Measurements from ENCODE around the gene FAM118B.

Gene FAM118B

DNA sequence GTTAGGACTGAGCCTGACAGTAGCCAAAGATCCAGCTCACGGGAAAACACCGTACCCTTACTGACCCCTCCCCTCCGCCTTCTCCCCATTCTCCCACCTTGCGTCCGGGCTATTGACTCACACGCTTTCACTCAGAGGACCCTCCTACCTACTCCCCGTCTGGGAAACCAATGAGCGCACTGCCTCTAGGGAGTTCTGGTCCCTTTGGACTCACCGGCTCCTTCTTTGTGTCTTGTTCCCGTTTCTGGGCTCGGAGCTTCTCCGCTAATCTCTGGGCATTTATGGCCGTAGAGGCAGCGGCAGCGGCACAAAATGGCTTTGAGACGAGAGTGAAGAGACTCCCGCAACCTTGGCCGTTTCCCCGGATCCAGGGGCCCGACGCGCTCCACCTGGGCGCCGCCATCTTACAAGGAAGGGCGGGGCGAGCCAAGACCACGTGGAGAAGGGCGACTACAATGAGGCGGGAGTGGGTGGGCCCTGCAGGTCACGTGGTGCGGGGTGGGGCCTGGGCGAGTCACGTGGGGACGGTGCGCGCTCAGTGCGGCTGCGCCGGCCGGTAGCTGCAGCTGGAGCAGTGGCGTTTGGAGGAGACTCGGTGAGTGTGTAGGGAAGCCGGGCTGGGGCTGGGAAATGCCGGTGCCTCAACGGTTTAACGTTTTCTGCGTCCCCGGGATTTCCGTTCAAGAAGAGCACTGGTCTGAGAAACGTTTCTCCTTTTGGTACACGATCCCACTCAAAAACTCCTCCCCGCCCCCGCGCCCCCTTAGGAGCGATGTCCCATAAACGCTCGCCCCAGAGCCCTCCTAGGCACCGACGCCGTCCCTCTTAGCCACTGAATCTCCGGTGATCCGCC, at the start of gene FAM118B, which contains the start of gene RPUSD4:
FAM118B (plus strand) TSS at position 547 of the 853 bp plus-strand sequence. CDS start 23,220 bp downstream, outside the sequence.
RPUSD4 (minus strand) TSS at position 415 of the 853 bp plus-strand sequence; CDS start at position 403, 12 bp downstream.
- peak within 1 kb of the TSS; percentile 73 to 97 for H3K9ac ChIP-seq (ENCODE audit: low read depth in 1 of 2, low read length in 2 of 2)
- H3K4me1 ChIP-seq (ENCODE audit: control insufficient read depth in 1 of 2, insufficient read depth in 2 of 2, low read length in 2 of 2) = peaks cover 28 to 34% of the 10 kb centered on the region in 2 donors
- no peaks in the 10 kb centered on the region for H3K9me3 ChIP-seq (ENCODE audit: control insufficient read depth in 1 of 2, low read length in 2 of 2)
- H3K27me3 ChIP-seq (ENCODE audit: control insufficient read depth in 1 of 2, insufficient read depth in 2 of 2, low read length in 2 of 2) = no peaks in the 10 kb centered on the region
- peaks cover 2 to 17% of the 10 kb centered on the region in 2 donors for H3K36me3 ChIP-seq (ENCODE audit: control insufficient read depth in 1 of 2, insufficient read depth in 2 of 2, low read length in 2 of 2)
- peak within 1 kb of the TSS; percentile 94 to 98 for H3K4me3 ChIP-seq (ENCODE audit: low read depth in 1 of 2, low read length in 2 of 2)
- no peak within 1 kb of the TSS for H3K27ac ChIP-seq (ENCODE audit: low read depth, low read length)

DNA sequence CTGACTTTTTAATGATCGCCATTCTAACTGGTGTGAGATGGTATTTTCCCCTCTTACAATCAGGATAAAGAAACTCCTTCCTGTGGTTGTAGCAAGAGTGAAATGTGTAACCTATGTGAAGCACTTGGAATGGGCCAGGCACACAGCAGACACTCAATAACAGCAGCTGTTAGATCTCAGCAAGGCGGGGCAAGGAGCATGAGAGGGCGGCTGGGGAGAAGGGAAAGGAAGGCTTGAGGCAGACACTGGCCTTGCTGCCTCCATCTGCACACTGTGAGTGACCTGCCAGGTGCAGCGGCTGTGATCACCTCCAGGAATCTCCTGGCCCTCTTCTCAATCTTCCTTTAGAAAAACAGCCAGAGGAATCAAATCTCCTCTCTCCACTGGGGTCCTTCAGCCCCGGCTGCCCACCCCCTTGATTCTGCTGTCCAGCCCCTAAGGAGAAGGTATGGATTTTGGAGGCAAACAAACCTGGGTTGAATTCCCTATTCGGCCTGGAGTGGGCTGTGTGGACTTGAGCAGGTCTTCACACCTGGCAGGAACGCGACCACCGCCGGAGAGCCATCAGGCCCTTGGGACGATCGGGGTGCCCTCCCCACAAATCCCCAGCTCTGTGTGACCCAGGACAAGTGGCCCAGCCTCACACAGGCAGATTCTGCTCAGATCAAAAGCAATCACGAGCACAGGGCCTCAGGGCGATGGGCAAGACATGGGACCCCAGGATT, 49.1 kb upstream of the FAM118B start:
- Histone ChIP-seq H3K4me3 (ENCODE audit: low read depth in 1 of 2, low read length in 2 of 2) (no peak overlapping the region), H3K27ac (ENCODE audit: low read depth, low read length) (no peak overlapping the region), H3K9me3 (ENCODE audit: control insufficient read depth in 1 of 2, low read length in 2 of 2) (no peaks in the 10 kb centered on the region), H3K36me3 (ENCODE audit: control insufficient read depth in 1 of 2, insufficient read depth in 2 of 2, low read length in 2 of 2) (no peaks in the 10 kb centered on the region), H3K27me3 (ENCODE audit: control insufficient read depth in 1 of 2, insufficient read depth in 2 of 2, low read length in 2 of 2) (no peaks in the 10 kb centered on the region), H3K9ac (ENCODE audit: low read depth in 1 of 2, low read length in 2 of 2) (no peak overlapping the region), H3K4me1 (ENCODE audit: control insufficient read depth in 1 of 2, insufficient read depth in 2 of 2, low read length in 2 of 2) (peaks cover 11 to 14% of the 10 kb centered on the region in 2 donors)

DNA sequence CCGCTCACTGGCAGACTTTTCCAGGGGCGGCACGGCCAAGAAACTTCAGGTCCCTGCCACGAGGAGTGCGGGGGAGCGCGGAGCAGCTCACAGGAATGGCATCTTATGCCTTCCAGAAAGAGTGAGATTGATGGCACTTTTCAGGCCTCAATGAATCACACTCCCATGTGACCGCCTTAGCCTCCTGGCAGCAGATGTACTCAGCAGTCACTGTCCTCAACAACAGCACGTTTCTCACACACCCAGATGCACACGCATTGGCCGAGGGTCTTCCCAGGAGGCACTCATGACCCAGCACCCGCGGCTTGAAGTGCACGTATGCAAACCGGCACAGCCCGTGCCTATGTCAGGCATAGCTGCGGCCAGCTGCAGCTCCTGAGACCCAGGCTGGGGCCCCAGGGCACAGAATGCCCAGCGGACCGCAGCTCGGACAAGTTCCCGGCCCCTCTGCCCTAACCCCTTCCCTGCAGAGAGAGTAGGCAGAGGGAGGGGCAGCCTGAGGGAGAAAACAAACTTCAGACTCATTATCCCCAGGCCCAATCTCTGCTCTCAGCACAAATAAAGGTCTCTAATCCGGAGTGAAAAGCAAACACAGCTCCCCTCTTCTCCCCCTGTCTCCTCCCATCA, 48.4 kb upstream of the FAM118B start:
- Histone ChIP-seq H3K9ac (ENCODE audit: low read depth in 1 of 2, low read length in 2 of 2) (no peak overlapping the region), H3K36me3 (ENCODE audit: control insufficient read depth in 1 of 2, insufficient read depth in 2 of 2, low read length in 2 of 2) (no peaks in the 10 kb centered on the region), H3K27me3 (ENCODE audit: control insufficient read depth in 1 of 2, insufficient read depth in 2 of 2, low read length in 2 of 2) (no peaks in the 10 kb centered on the region), H3K4me3 (ENCODE audit: low read depth in 1 of 2, low read length in 2 of 2) (no peak overlapping the region), H3K27ac (ENCODE audit: low read depth, low read length) (no peak overlapping the region), H3K9me3 (ENCODE audit: control insufficient read depth in 1 of 2, low read length in 2 of 2) (no peaks in the 10 kb centered on the region), H3K4me1 (ENCODE audit: control insufficient read depth in 1 of 2, insufficient read depth in 2 of 2, low read length in 2 of 2) (peaks cover 4 to 7% of the 10 kb centered on the region in 2 donors)

DNA sequence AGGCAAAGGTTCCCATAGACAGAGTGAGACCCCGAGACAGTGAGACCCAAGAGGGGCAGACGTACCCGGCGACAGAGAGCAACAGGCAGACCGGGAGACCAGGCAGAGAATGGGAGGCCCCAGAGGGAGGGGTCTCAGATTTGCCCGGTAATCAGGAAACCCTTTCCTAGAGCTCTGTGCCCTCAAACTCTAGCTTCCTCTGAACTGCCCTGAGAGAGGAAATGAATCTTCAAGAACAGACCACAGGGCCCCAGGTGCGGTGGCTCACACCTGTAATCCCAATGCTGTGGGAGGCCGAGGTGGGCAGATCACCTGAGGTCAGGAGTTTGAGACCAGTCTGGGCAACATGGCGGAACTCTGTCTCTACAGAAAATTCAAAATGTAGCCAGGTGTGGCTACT, 47.8 kb upstream of the FAM118B start:
- Histone ChIP-seq H3K27ac (ENCODE audit: low read depth, low read length) (no peak overlapping the region), H3K36me3 (ENCODE audit: control insufficient read depth in 1 of 2, insufficient read depth in 2 of 2, low read length in 2 of 2) (no peaks in the 10 kb centered on the region), H3K9me3 (ENCODE audit: control insufficient read depth in 1 of 2, low read length in 2 of 2) (no peaks in the 10 kb centered on the region), H3K27me3 (ENCODE audit: control insufficient read depth in 1 of 2, insufficient read depth in 2 of 2, low read length in 2 of 2) (peaks cover 0 to under 1% of the 10 kb centered on the region in 2 donors), H3K9ac (ENCODE audit: low read depth in 1 of 2, low read length in 2 of 2) (no peak overlapping the region), H3K4me3 (ENCODE audit: low read depth in 1 of 2, low read length in 2 of 2) (no peak overlapping the region), H3K4me1 (ENCODE audit: control insufficient read depth in 1 of 2, insufficient read depth in 2 of 2, low read length in 2 of 2) (peaks cover 0 to under 1% of the 10 kb centered on the region in 2 donors)

DNA sequence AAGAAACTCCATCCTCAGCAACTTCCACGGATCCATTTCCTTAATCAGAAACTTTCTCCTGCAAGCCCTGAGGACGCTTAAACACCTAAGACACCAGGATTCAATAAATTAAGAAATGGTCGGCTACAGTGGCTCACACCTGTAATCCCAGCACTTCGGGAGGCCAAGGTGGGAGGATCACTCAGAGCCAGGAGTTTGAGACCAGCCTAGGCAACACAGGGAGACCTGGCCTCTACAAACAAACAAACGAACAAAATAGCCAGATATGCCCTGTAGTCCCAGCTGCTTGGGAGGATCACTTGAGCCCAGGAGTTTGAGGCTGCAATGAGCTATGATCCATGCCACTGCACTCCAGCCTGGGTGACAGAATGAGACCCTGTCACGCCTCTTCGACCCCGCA, 46.8 kb upstream of the FAM118B start:
- no peaks in the 10 kb centered on the region for H3K9me3 ChIP-seq (ENCODE audit: control insufficient read depth in 1 of 2, low read length in 2 of 2)
- no peak overlapping the region for H3K4me3 ChIP-seq (ENCODE audit: low read depth in 1 of 2, low read length in 2 of 2)
- no peak overlapping the region for H3K27ac ChIP-seq (ENCODE audit: low read depth, low read length)
- H3K4me1 ChIP-seq (ENCODE audit: control insufficient read depth in 1 of 2, insufficient read depth in 2 of 2, low read length in 2 of 2) = no peaks in the 10 kb centered on the region
- H3K36me3 ChIP-seq (ENCODE audit: control insufficient read depth in 1 of 2, insufficient read depth in 2 of 2, low read length in 2 of 2) = no peaks in the 10 kb centered on the region
- H3K9ac ChIP-seq (ENCODE audit: low read depth in 1 of 2, low read length in 2 of 2) = no peak overlapping the region
- peaks cover 0 to 2% of the 10 kb centered on the region in 2 donors for H3K27me3 ChIP-seq (ENCODE audit: control insufficient read depth in 1 of 2, insufficient read depth in 2 of 2, low read length in 2 of 2)

DNA sequence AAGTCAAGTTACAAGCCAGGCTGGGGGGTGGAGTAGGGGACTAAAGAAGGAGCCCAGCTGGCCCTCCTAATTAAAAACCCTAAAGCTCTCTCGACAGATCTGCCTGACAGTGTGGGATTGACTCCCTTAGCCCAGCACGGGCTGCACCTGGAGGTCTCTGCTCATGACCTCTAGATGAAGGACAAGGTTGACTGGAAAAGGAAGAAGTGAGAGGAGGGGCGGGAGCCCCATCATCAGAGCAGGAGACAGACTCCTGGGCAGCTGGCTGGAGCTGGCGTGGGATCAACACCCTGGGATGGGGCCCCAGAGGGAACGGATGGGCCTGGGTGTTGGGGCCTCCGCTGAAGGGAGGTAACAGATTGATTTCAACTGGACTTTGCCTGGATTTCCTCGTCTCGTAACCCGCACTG, 46.3 kb upstream of the FAM118B start:
- Histone ChIP-seq H3K4me1 (ENCODE audit: control insufficient read depth in 1 of 2, insufficient read depth in 2 of 2, low read length in 2 of 2) (no peaks in the 10 kb centered on the region), H3K9ac (ENCODE audit: low read depth in 1 of 2, low read length in 2 of 2) (no peak overlapping the region), H3K27ac (ENCODE audit: low read depth, low read length) (no peak overlapping the region), H3K27me3 (ENCODE audit: control insufficient read depth in 1 of 2, insufficient read depth in 2 of 2, low read length in 2 of 2) (peaks cover 0 to 2% of the 10 kb centered on the region in 2 donors), H3K9me3 (ENCODE audit: control insufficient read depth in 1 of 2, low read length in 2 of 2) (no peaks in the 10 kb centered on the region), H3K4me3 (ENCODE audit: low read depth in 1 of 2, low read length in 2 of 2) (no peak overlapping the region), H3K36me3 (ENCODE audit: control insufficient read depth in 1 of 2, insufficient read depth in 2 of 2, low read length in 2 of 2) (no peaks in the 10 kb centered on the region)

DNA sequence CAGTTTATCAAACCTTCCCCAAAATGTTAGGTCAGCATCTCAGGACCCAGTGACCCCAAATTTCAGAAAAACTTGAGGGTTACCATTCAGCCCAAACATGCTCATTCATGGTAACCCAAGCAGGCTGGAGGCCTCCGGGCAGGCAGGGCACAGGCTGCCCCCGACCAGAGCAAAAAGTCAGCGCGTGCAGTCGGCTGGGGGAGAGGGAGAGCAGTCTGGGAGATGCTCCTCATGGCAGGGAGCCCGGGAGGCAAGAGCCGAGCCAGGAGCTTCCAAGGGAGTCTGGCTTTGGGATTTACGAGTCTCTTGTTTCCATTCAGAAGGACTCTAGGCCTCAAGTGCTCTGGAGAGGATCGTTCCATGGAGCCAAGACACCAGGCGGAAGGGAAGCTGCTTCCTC, 45.8 kb upstream of the FAM118B start:
- Histone ChIP-seq H3K9me3 (ENCODE audit: control insufficient read depth in 1 of 2, low read length in 2 of 2) (no peaks in the 10 kb centered on the region), H3K9ac (ENCODE audit: low read depth in 1 of 2, low read length in 2 of 2) (no peak overlapping the region), H3K27ac (ENCODE audit: low read depth, low read length) (no peak overlapping the region), H3K27me3 (ENCODE audit: control insufficient read depth in 1 of 2, insufficient read depth in 2 of 2, low read length in 2 of 2) (peaks cover 0 to 2% of the 10 kb centered on the region in 2 donors), H3K4me1 (ENCODE audit: control insufficient read depth in 1 of 2, insufficient read depth in 2 of 2, low read length in 2 of 2) (no peaks in the 10 kb centered on the region), H3K36me3 (ENCODE audit: control insufficient read depth in 1 of 2, insufficient read depth in 2 of 2, low read length in 2 of 2) (no peaks in the 10 kb centered on the region), H3K4me3 (ENCODE audit: low read depth in 1 of 2, low read length in 2 of 2) (no peak overlapping the region)

DNA sequence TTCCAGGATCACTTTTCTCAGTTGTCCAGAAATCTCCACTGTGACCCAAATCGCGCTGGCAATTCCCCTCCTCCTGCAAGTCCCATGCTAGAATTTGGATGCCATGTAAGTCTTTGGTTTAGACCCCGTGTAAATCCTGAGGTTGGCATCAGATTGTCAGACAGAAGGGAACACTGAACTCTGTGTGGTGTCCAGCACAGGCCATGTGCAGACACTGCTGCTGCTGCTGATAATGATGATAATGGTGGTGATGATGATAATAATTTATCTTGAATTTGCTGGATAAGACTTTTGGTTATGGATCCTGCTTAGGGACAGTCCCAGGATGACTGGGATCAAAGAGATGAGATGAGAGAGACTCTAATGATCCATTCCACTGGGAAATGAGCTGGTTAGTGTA, 45.2 kb upstream of the FAM118B start:
- H3K36me3 ChIP-seq (ENCODE audit: control insufficient read depth in 1 of 2, insufficient read depth in 2 of 2, low read length in 2 of 2) = no peaks in the 10 kb centered on the region
- no peaks in the 10 kb centered on the region for H3K9me3 ChIP-seq (ENCODE audit: control insufficient read depth in 1 of 2, low read length in 2 of 2)
- H3K27ac ChIP-seq (ENCODE audit: low read depth, low read length) = no peak overlapping the region
- no peak overlapping the region for H3K4me3 ChIP-seq (ENCODE audit: low read depth in 1 of 2, low read length in 2 of 2)
- no peaks in the 10 kb centered on the region for H3K4me1 ChIP-seq (ENCODE audit: control insufficient read depth in 1 of 2, insufficient read depth in 2 of 2, low read length in 2 of 2)
- peaks cover 0 to 2% of the 10 kb centered on the region in 2 donors for H3K27me3 ChIP-seq (ENCODE audit: control insufficient read depth in 1 of 2, insufficient read depth in 2 of 2, low read length in 2 of 2)
- H3K9ac ChIP-seq (ENCODE audit: low read depth in 1 of 2, low read length in 2 of 2) = no peak overlapping the region

DNA sequence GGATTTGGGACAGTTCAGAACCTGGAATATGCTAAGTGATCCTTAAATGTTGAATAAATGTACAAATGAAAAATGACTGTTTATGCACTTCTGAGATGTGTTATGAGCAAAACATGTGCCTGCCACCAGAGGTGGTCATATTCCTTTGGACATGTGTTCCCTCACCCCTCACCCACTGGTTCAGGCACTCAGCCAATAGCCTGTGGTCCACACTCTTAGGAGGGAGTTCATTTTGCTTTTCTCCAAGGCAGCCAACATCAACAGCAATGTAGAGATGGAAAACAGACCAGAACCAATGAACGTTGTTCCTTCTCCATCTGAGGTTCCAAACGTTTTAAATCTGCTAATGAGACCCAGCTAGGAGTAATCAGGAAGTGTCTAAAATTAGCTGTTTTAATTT, 44.1 kb upstream of the FAM118B start:
- no peak overlapping the region for H3K9ac ChIP-seq (ENCODE audit: low read depth in 1 of 2, low read length in 2 of 2)

DNA sequence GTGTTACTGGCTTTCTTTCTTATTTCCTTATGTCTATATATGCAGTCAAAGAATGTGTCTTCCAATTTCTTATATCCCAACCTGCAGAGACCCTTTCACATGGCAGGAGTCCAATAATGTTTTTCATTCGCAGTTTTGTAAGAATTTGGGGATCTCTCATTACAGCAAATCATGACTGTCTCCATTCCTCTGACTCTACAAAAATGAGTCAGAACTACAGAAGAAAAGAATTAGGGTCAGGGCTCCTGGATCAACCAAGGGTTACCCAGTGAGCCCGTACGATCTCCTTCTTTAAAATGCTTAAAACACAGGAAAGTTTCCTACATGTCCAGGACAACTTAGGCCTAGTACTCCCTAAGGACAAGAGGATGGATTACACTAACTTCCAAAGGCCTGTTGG, 42.3 kb upstream of the FAM118B start:
- Histone ChIP-seq H3K4me1 (ENCODE audit: control insufficient read depth in 1 of 2, insufficient read depth in 2 of 2, low read length in 2 of 2) (no peaks in the 10 kb centered on the region), H3K4me3 (ENCODE audit: low read depth in 1 of 2, low read length in 2 of 2) (no peak overlapping the region), H3K9ac (ENCODE audit: low read depth in 1 of 2, low read length in 2 of 2) (no peak overlapping the region), H3K9me3 (ENCODE audit: control insufficient read depth in 1 of 2, low read length in 2 of 2) (no peaks in the 10 kb centered on the region), H3K27me3 (ENCODE audit: control insufficient read depth in 1 of 2, insufficient read depth in 2 of 2, low read length in 2 of 2) (peaks cover 0 to 2% of the 10 kb centered on the region in 2 donors), H3K27ac (ENCODE audit: low read depth, low read length) (no peak overlapping the region), H3K36me3 (ENCODE audit: control insufficient read depth in 1 of 2, insufficient read depth in 2 of 2, low read length in 2 of 2) (no peaks in the 10 kb centered on the region)

More for the DNA sequence above, 44.1 kb upstream of the FAM118B start:
- H3K27me3 ChIP-seq (ENCODE audit: control insufficient read depth in 1 of 2, insufficient read depth in 2 of 2, low read length in 2 of 2) = peaks cover 0 to 2% of the 10 kb centered on the region in 2 donors
- no peaks in the 10 kb centered on the region for H3K4me1 ChIP-seq (ENCODE audit: control insufficient read depth in 1 of 2, insufficient read depth in 2 of 2, low read length in 2 of 2)
- H3K4me3 ChIP-seq (ENCODE audit: low read depth in 1 of 2, low read length in 2 of 2) = no peak overlapping the region
- H3K36me3 ChIP-seq (ENCODE audit: control insufficient read depth in 1 of 2, insufficient read depth in 2 of 2, low read length in 2 of 2) = no peaks in the 10 kb centered on the region
- no peak overlapping the region for H3K27ac ChIP-seq (ENCODE audit: low read depth, low read length)
- no peaks in the 10 kb centered on the region for H3K9me3 ChIP-seq (ENCODE audit: control insufficient read depth in 1 of 2, low read length in 2 of 2)

Data from duodenal mucosa (tissue), 2 donors.